GM21737 (cell line): ENCODE measurements around the gene GPR45.
"Not testable (repeated sequence)": the region's sequence is repeated elsewhere in the genome, so short reads cannot be mapped to it uniquely, and the experiment has no call there.

Source experiments
- ATAC-seq: cut with Tn5 transposase; IDR thresholded peaks from one replicate; pipeline ENCODE4 v1.9.1; 2021; ENCODE audit warnings: mild to moderate bottlenecking, moderate library complexity; ENCODE audit not compliant: unreplicated experiment

Gene GPR45

GRCh38 chr2:105241443-105241842 lies at the start of gene GPR45:
Gene GPR45 (plus strand): TSS chr2:105241743. CDS start chr2:105241859, 116 bp downstream.
- no peak for ATAC-seq

GRCh38 chr2:105194022-105194675 lies 47.4 kb upstream of the GPR45 start:
- ATAC-seq, result no peak

GRCh38 chr2:105196651-105197050 lies 44.9 kb upstream of the GPR45 start:
- no peak for ATAC-seq

- ATAC-seq, result no peak
These were observed 25.9 kb upstream of the GPR45 start for GRCh38 chr2:105215586-105216192.

GRCh38 chr2:105220604-105221003 lies 20.9 kb upstream of the GPR45 start:
- no peak for ATAC-seq

- ATAC-seq, result no peak
These were observed 17.1 kb upstream of the GPR45 start for GRCh38 chr2:105224444-105224843.

GRCh38 chr2:105231232-105231619 lies 10.3 kb upstream of the GPR45 start:
- no peak for ATAC-seq

GRCh38 chr2:105235388-105236059 lies 6.0 kb upstream of the GPR45 start:
- peak; percentile 61 for ATAC-seq

GRCh38 chr2:105236060-105236424 lies 5.5 kb upstream of the GPR45 start:
- ATAC-seq, result no peak

GRCh38 chr2:105237045-105237765 lies 4.3 kb upstream of the GPR45 start:
- no peak for ATAC-seq

GRCh38 chr2:105238664-105239240 lies 2.8 kb upstream of the GPR45 start:
- ATAC-seq, result no peak

GRCh38 chr2:105239924-105240323 lies 1.6 kb upstream of the GPR45 start:
- ATAC-seq, result no peak

GRCh38 chr2:105242286-105242993 lies 897 bp downstream of the GPR45 start:
- no peak for ATAC-seq

GRCh38 chr2:105243961-105244360 lies 2.4 kb downstream of the GPR45 start:
- ATAC-seq, result no peak

GRCh38 chr2:105244451-105244850 lies 2.9 kb downstream of the GPR45 start:
- ATAC-seq, result no peak

- no peak for ATAC-seq
These were observed 7.0 kb downstream of the GPR45 start for GRCh38 chr2:105248316-105249070.

- ATAC-seq, result no peak
These were observed 7.6 kb downstream of the GPR45 start for GRCh38 chr2:105249181-105249580.

GRCh38 chr2:105249891-105250290 lies 8.3 kb downstream of the GPR45 start:
- ATAC-seq, result no peak

GRCh38 chr2:105251016-105251648 lies 9.6 kb downstream of the GPR45 start:
- ATAC-seq, result not testable (repeated sequence)
